HG03103 (cell line): ENCODE data around the gene GGT6.
A peak's percentile ranks its signal among the peaks of the same experiment; 100 is the strongest.

Source experiments
- ATAC-seq: cut with Tn5 transposase; IDR thresholded peaks from one replicate; pipeline ENCODE4 v1.9.1; 2021; ENCODE audit warnings: low read depth; ENCODE audit not compliant: unreplicated experiment

GGT6 gene

DNA sequence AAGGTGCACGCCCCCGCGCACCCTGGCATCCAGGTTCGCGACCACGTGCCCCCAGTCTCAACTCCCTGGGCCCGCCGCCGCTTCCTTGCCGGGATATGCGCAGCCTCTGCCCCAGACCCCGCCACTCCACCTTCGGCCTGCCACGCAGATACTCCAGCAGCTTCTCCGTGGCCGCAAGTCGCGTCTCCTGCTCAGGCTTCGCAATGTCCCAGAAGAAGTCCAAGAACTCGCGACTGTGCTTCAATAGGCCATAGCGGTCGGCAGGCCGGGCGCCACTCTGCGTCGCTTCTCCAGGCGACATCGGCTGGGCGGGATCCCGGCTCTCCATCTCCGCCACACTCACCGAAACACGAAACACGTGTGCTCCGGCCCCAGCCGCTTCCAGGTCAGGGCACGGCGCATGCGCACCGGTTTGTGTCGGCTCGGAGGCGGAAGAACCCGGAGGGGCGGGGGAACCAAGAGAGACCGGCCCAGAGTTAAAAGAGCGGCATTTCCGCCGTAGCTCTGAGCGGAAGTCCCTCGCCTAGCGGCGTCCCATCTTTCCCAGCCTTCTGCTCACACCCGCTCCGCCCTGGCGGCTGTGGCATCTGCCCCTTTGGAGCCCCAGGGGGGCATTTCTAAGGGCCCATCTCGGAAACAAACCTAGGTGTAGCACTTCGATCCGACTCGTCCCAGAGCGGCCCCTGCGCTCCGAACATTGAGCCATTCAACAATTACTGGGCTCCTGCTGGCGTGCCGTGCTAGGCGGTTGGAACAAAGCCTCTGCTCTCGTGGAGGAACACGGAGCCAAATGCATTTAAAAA, 5.2 kb downstream of the GGT6 start, which contains the start of gene MYBBP1A:
TSS of gene MYBBP1A (minus strand) at position 388 of the 803 bp plus-strand sequence. CDS start at position 328, 60 bp downstream.
- ATAC-seq: peak; percentile 69

DNA sequence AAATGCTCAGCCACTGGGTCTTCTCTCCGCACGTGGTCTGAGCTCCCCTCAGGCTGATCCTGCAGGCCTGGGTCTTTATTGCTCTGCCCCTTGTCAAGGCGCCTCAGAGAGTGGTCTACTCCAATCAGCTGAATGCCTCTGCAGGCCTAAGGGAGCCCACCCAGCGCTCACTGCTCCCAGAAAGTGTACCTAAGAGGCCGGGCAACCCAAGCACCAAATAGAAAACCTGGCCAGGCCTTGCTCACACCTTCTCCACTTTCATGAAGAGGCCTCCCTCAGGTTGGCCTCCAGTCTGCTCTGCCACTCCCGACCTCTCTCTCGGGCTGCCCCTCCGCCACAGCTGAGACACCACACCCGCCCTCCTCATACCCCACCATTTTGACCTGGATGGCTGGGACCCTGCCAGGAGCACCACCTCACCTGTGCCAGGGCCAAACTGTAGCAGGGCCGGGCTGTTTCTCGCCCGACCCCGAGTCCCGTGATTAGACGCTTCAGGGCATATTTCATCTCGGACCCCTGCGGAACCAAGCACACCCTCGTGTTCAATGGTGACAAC, 5.9 kb downstream of the GGT6 start:
- ATAC-seq: no peak

DNA sequence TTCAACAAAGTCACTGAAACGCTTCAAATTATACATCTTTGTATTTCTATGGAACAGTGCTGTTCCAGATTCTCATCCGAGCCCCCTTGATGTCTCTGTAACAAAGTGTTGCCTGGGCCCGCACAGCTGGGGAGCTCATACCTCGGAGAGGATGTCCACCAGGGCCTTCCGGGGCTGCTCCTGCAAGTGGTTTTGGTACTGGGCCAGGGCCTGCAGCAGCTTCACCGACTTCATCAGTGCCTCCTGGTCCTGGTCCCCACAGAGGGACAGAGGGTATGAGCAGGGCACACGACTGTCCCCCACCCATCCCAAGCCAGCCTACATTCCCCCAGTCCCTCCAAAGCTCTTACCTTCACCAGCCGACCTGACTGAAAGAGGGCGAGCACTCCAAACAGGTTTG, 6.7 kb downstream of the GGT6 start:
- ATAC-seq: no peak

DNA sequence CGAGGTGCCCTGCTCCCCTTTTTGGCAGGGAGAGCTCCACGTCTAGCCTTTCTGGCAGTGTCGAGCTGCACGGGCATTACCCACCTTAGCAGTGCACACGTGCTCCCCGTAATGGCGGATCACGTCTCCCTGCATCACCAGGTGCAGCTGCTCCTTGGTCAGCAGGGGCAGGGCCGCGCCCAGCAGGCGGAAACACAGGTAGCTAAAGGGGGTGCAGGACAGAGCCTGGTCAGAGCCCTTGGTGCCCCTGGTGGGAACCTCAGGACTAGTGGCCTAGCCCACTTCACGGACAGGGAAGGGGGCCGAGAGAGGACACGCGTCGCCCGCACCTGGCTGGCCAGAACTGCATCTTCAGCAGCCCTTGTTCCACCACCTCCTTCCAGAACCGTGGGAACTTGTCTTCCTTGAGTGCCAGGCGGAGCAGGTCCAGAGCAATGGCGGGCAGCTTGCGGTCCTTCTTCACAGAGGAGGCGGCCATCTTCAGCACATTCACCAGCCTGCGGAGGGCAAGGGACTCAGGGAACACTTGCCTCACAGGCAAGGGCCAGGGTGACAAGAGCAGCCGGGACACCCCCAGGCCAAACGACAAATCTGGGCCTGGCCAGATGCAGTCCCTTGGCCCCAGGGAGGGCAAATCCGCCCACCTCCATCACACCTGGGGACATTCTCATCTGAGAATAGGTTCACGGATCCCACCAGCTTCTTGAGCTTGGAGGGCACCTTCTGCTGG, 8.4 kb downstream of the GGT6 start:
- ATAC-seq: no peak

DNA sequence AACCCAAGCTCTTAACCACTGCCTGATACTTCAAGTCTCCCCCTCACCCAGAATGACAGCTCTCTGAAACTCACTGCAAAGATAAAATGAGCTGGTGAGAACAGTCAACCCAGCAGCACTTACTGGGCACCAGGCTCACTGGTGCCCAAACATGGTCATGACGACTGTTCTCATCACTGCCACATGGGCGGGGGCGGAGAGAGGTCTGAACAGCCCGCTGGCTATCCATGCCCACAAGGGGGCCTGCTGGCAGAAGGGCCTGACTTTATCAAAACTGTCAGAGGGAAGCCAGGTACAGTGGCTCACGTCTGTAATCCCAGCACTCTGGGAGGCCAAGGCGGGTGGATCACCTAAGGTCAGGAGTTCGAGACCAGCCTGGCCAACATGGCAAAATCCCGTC, 9.2 kb downstream of the GGT6 start:
- no peak for ATAC-seq

DNA sequence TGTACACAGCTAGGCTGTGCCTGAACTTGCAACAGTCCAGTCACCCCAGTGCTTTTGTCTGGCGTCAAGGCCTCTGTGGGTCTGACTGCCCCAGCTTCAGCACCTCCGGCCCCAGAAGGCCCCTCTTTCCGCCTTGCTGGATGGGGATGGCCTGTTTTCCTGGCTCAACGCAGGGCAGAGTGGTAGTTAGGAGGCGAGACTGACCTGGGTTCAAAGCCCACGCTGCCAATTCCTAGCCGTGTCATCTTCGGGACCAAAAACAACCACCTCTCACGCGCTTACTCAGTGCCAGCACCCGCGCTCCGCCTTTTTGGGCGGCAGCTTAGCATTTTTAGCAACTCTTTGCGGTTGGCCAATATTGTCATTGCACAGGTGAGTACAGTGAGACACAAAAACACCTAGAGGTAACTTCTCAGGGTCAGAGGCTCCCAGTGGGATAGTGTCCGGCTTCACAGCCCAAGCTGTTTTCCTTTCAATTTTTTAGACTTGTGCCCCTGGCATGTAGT, 9.8 kb downstream of the GGT6 start:
- ATAC-seq: no peak

DNA sequence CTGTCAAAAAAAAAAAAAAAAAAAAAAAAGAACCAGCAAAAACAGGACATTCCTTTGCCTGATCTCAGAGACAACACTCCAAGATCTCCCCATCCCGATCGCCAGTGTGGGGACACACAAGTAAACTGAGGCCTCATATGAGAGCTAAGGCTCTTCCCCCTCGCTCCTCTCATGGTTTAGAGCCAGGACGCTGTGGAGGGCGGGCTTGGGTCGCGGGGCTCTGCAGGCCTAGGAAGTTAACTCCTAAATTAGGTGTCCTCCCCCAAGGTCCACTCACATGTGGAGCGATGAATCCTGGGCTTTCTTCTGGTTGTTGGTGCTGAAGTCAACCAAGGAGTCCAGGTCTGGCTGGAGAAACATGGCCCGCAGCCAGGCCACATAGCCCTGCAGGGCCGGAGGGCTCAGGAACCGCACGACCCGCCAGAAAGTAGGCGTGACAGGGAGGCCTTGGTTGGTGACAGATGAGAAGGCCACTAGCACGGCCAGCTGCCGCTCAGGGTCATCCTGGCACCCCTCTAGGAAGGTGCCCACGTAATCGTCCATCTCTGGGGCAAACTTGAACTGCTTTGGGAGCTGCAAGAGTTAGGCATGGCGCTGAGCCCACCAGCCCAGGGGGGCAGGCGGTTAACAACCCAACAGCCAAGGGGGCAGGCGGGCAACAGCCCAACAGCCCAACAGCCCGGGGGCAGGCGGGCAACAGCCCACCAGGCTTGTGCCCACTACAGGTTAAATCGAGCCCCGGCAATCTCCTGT, 10.4 kb downstream of the GGT6 start:
- ATAC-seq: no peak

DNA sequence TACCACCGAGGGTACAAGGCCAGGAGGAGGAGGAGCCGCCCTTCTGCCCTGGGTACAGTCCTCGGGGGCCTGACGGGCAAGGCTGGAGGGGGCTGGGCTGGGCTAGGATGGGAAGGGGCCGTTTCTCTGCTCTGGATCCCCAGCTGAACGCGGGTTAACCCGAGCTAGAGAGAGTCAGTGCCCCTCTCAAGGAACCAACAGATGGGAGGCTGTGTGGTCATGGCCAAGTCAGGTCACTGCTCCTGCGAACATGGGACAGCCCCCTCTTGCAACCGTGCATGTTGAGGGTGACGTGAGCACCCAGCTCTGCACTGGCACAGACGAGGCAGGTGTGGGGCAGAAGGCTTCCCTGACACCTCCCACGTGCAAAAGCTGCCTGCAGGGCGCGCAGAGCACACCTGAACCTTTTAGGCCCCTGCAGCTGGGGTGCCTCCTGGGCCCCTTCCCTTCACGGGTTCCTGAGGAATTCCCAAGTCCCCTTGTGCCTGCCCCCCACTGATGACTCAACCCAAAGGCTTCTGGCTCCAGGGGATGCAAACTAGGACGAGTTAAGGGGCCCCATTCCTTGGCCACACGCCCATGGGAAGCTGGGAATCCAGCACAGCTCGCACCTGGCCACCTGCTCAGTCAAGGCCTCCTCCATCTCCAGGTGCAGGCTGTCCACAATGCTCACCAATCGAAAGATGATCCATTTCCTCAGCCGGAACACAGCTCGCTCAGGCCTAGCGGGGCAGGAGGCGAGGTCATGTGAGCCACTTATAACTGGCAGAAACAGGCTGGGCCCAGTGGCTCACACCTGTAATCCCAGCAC, 11.5 kb downstream of the GGT6 start:
- no peak for ATAC-seq

DNA sequence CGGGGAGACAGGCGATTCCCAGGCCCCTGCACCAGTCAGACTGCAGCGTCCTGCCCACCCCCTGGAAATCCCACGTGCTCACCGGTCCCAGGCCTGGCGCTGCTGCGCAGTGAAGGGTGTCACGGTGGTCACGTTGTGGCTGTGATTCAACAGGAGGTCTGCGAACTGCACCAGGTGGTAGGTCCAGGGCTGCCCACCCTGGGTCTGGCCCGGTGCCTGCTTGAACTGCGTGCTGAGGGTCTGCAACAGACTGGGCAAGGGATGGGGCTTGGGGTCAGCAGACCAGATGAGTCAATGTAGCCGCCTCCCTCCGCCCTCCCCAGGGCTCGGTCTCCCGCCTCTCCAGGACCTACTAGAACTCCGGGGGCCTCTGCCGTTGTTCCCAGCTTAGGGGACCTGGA, 12.3 kb downstream of the GGT6 start:
- ATAC-seq: no peak

DNA sequence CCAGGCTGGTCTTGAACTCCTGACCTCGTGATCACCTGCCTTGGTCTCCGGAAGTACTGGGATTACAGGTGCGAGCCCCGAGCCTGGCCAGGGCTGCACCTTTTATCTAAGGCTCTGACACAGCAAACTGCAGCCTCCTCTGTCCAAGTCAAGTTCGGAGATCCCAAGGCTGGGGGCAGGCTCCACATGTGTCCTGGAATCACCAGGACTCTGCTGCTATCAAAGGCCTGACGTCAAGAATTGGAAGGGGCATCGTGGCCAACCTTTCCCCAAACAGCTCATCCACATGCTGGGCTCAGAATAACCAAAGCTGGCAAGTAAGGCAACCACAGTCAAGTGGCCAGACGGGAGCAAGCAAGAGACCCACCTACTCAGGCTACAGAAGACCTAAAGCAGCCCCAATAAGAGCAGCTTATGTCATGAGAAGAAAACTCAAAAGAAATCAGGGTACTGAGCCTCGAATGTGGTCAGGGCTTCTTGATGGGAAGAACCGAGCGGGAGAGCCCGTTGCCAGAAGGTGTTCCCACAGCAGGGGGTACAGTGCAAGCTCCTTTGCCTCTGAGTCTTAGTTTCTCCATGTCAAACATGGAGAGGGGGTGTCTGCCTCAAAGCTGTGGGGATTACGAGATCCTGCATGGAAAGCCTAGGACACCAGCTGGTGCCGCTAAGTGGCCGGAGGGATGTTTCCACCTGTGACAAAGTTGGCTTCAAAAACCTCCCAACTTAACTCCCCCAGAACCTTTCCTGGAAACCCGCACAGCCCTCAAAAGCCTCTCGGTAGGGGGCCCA, 13.1 kb downstream of the GGT6 start:
- no peak for ATAC-seq

DNA sequence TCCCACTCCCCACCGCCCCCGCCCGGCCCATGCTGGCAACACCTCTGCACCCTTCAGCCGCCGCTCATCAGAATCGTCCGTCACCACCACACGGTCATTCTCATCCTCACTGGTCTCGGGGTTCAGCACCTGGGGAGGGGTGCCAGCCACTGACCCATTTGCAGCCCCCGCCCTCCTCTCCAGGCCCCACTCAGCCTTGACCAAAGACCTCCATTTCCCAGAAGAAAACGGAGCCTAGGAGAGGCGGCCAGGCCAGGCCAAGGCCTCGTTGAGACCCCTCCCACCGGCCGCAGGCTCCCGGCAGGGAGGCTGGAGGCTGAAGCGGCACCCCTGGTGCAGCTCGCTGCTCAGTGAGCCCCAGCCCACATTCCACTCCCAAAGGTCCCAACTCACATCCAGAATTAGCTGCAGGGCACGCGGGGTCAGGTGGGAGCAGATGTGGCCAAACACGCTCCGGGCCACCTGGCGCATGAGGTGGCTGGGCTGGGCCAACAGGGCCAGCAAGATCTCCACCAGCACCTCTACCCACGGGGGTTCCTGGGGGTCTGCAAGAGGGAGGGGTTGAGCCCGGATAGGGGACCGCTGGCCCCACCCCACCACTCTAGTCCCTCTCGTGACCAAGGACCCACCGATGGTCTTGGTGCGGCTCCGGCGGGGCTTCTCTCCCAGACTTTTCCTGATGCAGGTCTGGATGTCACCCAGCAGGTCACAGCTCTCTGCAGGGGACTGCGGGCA, 15.0 kb downstream of the GGT6 start:
- ATAC-seq: no peak

DNA sequence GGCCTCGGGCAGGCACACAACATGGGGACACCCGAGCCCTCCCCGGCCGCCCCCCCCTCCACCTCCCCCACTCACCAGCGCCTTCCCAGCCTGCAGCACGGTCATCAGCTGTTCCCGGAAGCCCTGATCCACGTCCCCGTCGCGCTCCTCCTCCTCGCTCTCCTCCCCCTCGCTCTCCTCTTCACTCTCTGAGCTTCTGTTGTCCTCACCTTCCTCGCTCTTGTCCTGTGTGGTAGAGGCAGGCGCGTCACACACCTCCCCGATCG, 15.5 kb downstream of the GGT6 start:
- no peak for ATAC-seq

DNA sequence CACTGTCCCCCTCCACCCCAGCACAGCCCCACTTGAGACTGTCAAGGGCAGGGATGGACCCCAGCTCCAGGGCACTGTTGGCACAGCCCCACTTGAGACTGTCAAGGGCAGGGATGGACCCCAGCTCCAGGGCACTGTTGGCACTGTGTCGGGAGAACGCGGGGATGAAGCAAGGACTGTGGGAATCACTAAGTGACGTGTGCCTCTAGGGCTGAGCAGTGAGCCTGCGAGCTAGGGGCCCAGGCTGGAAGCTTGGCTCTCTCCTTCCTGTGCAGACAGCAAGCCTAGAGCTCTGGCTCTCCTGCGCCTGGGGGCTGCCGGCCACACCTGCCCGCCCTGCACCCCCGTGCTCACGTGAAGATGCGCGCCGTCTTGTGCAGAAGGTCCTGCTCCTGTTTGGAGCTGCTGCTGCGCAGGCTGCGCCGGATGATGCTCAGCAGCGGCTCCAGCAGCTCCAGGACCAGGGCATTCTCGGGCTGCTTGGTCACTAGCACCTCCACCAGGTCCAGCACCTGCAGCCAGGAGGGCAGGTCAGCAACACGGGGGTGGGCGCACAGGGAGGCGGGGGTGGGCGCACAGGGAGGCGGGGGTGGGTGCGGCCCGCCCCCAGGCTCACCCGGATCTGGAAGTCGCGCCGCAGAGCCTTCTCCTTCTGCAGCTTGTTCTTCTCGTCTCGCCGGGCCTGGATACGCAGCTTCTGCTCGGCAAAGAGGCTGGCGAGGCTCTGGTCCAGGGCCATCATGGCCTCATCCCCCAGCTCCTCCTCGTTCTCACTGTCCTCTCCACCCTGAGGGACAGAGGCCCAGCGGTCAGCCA, 16.0 kb downstream of the GGT6 start:
- no peak for ATAC-seq

DNA sequence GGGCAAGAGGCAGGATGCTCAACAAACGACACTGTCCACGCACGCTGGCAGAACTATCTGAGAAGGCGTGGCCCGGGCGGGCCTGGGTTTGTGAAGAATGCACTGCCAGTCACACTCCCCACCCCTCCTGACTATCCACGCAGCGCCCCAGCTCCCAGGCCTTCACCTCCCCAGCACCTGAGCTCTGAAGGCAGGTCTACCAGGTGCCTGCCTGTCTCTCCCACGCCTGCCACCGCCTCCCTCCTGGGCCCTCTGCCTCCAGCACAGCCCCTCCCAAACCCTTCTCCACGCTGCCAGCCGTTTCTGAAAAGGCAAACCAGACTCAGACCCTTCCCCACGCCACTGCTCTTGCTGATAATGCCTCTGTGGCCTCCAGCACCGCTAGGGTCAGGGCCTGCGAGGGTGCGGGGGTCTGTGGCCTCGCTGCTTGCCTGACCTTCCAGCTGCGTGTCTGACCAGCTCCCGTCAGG, 16.8 kb downstream of the GGT6 start:
- ATAC-seq: no peak

DNA sequence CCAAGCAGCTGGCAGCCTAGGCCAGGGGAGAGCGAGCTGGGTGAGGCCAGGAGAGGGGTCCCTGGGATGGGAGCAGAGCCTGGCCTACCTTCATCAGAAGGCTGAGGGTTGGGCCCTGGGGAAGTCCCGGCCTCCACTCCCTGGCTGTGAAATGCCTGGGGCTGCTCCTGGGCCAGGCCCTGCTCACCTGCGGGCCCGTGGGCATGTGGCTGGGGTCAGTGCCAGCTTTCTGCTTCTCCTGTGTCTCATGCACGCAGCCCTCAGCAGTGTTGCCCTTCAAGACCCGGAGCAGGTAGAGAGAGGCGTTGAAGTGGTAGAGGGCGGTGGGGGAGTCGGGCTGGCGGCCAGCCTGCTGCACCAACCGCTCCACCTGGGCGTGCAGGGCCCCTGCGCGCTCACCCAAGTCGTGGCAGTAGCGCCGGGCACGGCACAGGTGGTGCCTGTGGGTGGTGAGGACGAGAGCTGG, 17.6 kb downstream of the GGT6 start:
- no peak for ATAC-seq

DNA sequence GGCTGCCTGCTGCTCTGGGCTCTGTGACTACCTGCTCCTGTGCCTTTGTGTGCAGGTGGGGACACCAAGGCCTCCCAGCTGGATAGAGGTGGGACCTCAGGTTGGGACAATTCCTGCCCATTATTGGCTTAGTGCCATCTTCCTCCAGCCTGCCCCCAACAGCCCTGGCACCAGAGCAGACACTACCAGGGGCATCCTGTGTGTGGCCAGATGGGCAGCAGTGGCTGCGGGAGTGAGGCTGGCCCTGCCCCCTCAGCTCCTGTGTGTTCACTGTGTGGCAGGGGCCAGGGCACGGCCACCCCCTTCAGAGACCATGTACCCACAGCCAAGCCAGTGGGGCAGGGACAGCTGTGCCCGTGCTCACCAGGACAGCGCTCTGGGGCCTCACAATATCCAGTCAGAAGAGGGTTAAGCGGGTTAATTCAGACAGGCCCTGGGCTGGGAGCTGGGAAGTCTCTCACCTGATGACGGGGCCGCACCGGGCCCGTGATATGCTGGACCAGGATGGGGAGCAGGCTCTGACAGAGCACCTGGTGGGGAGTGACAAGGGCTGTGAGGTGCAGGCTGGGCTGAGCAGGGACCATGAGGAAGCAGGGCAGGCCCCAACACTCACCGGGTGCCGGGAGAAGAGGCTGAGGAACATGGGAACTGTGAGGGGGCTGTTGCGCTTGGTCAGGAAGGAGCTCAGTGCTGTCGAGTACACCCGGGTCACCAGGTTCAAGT, 18.2 kb downstream of the GGT6 start:
- no peak for ATAC-seq
